GM13976 (cell line): ENCODE measurements around the gene KCNJ6.

Source experiments
- DNase-seq: peaks from one replicate; pipeline ENCODE4 v3.0.0; 2012; ENCODE audit warnings: low spot score
- in situ Hi-C: fragments of 300-500 bp; cut with MboI; formaldehyde crosslinking; loops from one replicate; pipeline ENCODE4 v1.12.0; 2022; ENCODE audit warnings: low sequenced_read_pairs, mixed read lengths, inconsistent platforms; ENCODE audit not compliant: unreplicated experiment
- TF ChIP-seq, protein P1 (sequence below): IDR thresholded peaks from 2 replicates; pipeline ENCODE4 v1.5.1; 2012; ENCODE audit warnings: borderline replicate concordance, mild to moderate bottlenecking; ENCODE audit not compliant: insufficient read depth; ENCODE audit errors: extremely low read depth, missing control alignments, control extremely low read depth

The KCNJ6 gene

DNA sequence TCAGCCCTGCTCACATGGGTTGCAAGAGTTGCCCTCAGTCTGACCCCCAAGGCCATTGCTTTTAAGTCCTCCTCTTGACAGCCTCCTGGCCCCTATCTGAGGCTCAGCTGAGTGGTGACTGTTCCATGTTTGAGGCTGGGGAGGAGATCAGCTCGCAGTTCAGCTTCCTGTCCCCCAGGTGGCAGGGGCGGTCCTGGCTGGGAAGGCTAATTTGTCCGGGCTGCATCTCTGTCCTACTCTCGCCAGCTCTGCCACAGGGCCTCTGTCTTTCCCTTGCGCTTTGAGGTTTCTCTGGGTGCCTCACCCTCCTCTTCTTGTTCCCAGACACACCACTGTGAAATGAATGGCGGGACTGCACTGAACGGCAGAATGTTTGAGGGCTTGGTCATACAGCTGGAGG is 157.3 kb downstream of the KCNJ6 start:
- peak; percentile 41 for DNase-seq
- in situ Hi-C loops: no loop called here
- TF ChIP-seq, protein P1, sequence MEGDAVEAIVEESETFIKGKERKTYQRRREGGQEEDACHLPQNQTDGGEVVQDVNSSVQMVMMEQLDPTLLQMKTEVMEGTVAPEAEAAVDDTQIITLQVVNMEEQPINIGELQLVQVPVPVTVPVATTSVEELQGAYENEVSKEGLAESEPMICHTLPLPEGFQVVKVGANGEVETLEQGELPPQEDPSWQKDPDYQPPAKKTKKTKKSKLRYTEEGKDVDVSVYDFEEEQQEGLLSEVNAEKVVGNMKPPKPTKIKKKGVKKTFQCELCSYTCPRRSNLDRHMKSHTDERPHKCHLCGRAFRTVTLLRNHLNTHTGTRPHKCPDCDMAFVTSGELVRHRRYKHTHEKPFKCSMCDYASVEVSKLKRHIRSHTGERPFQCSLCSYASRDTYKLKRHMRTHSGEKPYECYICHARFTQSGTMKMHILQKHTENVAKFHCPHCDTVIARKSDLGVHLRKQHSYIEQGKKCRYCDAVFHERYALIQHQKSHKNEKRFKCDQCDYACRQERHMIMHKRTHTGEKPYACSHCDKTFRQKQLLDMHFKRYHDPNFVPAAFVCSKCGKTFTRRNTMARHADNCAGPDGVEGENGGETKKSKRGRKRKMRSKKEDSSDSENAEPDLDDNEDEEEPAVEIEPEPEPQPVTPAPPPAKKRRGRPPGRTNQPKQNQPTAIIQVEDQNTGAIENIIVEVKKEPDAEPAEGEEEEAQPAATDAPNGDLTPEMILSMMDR: peak; percentile 17

DNA sequence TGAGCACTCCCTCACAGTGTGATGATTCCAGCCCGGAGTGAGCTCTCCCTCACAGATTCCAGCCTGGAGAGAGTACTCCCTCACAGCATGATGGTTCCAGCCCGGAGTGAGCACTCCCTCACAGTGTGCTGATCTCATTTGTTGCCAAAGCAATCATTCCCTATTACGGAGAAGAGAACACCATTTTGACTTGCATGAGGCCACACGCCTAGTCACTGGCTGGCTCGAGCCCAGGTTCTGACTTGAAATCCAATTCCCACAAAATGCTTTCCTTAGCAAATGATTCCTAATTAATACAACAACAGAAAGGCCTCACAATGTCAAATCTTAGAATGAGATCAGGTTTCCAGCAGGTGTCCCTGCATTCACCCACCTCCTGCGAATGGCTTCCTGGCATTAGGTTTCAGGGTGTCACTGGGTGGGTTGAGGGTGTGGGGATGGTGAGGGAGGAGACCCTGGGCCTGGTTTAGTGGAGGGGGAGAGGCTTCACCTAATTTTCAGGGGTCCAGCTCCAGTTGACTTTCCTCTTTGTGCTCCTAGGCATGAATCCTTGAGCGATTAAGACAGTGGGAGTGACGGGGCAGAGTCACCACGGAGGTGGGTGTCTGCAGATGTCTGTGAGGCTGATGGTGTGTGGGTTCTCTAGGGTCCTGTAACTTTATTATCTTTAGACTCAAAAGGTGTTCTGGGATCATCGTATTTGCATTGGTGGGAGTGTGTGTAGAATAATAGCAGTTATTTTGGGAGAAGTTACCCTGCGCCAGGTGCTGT is 158.5 kb downstream of the KCNJ6 start:
- in situ Hi-C loops: no loop called here
- no peak for DNase-seq

DNA sequence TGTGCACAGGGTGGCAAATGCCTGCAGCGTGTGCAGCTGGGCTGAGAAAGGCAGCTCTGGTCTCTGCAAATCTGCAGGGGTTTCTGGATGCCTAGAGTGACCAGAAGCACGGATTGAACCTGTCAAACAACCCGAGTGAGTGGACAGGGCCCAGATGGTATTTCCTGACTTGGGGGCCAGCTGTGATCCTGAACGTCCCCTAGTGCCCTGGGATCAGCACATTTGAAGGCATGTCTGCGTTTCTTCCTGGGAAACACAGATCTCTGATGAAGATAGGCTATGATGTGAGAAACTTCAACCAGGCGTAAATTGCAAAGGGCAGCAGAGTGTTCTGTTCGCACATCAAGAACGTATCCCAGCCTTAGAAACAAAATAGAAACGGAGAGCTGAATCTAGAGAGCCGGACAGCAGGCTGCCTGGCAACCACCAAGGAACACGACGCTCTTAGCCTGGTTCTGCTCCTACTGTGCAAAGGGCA is 163.1 kb downstream of the KCNJ6 start:
- DNase-seq: no peak
- in situ Hi-C loops: no loop called here
- TF ChIP-seq, protein P1: no peak

More for the DNA sequence above, 158.5 kb downstream of the KCNJ6 start:
- TF ChIP-seq, protein P1: no peak

DNA sequence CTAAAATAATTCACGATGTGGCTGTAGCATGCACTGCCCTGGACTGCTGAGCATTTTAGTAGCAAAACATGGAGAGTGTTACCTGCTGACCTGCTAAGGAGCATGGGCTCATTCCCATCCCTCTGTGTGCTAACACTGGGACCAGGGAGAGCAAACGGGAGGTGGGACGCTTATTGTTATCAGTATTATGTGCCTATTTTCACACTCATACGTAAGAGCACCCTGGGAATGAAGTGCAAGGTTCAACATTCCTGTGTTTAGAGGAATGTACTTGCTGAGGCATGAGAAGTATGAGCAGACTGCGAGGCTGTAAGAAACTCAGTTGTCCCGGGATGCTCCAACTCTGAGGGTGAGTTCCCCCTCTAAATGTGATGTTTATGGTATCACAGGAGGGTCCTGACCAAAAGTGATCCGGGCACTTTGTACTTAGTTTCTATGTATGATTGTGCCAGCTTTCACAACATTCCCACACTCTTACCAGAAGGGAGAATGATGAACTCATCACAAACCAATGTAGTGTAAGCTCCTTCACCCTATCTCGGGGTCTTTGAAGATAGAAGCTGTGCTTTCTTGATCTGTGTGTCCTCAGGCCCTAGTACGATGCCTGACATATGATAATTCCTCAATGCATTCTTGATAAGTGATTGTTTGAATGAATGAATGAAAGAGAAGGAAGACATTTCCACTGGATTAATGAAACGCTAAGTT is 164.8 kb downstream of the KCNJ6 start:
- no peak for DNase-seq
- in situ Hi-C loops: no loop called here
- TF ChIP-seq, protein P1: no peak

DNA sequence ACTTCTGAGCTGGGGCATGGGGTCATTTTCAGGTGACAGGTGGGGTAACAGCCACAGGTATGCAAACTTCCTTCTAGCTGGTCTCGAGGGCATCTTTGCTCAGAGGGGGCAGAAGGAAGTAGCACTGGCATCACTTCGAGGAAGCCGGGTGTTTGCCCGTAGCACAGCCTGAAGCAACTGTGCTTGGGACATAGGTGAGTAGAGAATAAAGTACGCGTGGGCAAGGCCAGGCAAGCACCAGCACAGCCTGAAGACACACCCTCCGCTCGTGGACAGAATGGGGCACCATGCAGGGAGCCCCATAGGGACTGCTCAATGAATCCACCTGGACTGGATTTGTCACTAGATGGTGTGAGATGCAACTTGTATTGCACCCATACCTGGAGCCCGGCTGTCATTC is 167.1 kb downstream of the KCNJ6 start:
- no peak for DNase-seq
- in situ Hi-C loops: no loop called here
- TF ChIP-seq, protein P1: no peak

DNA sequence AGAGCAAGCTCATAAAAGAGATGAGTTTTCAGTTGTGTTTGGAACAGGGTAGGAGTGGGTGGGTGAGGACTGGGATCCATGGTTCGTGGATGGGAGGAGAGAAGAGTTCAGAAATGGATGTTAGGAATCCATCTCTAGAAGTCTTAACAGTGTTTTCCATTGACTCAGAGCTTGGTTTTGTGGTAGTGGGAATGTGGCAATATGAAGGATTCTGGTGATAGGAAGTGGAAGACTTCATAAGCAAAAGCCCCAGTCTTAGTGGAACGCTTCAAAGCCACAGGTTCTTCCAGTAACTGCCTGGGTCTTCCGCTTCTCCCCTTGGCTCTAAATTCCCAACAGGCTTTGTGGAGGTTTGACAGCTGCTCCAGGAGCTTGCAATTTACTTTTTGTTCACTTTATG is 167.9 kb downstream of the KCNJ6 start:
- no peak for DNase-seq
- in situ Hi-C loops: no loop called here
- TF ChIP-seq, protein P1: no peak
